ENCODE data around the gene TCN2.
A peak's percentile ranks its signal among the peaks of the same experiment; 100 is the strongest.
"Not testable (repeated sequence)": the region's sequence is repeated elsewhere in the genome, so short reads cannot be mapped to it uniquely, and the experiment has no call there.

The TCN2 gene

DNA sequence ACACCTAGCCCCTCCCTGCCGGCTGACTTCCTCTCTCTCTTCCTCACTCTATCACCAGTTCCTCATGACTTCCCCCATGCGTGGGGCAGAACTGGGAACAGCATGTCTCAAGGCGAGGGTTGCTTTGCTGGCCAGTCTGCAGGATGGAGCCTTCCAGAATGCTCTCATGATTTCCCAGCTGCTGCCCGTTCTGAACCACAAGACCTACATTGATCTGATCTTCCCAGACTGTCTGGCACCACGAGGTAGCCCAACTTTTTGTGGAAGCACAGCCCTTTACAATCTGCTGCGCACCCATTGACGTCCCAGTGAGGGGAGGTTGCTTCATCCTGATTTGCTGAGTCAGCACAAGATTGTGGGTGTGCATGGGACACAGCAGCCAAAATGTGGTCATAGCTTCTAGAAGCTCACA is 8.6 kb downstream of the TCN2 start:
- H3K27ac ChIP-seq (replicated peaks): no peak overlapping the region
- TF ChIP-seq GABPA (IDR thresholded peaks at IDR 0.05; ENCODE audit: low read depth): no peak
- TF ChIP-seq SPI1 (IDR thresholded peaks at IDR 0.05; ENCODE audit: borderline replicate concordance, low read depth): peak; percentile 35; the same call in 1 of the 2 replicates
- H3K4me3 ChIP-seq (replicated peaks; ENCODE audit: insufficient read depth, low read length): no peak overlapping the region
- DNase-seq (ENCODE audit: low read depth in 1 of 2, low spot score in 1 of 2): no peak
- no peaks in the 10 kb centered on the region for H3K27me3 ChIP-seq (ENCODE audit: insufficient read depth, poor library complexity, severe bottlenecking)

DNA sequence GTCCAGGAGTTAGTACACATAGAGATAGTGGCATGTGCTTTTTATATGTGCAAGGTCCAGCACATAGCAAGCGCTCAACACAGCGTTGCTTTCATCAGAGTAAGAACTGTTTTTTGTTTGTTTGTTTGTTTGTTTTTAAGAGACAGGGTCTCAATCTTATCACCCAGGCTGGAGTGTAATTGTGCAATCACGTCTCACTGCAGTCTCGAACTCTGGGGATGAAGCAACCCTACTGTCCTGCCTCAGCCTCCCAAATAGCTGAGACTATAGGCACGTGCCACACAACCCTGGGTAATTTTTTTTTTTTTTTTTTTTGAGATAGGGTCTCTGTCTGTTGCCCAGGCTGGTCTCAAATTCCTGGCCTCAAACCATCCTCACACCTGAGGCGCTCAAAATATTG is 10.8 kb downstream of the TCN2 start:
- Histone ChIP-seq H3K27me3 (ENCODE audit: insufficient read depth, poor library complexity, severe bottlenecking) (no peaks in the 10 kb centered on the region), H3K4me3 (replicated peaks; ENCODE audit: insufficient read depth, low read length) (no peak overlapping the region), H3K27ac (replicated peaks) (no peak overlapping the region)
- TF ChIP-seq, protein P1, sequence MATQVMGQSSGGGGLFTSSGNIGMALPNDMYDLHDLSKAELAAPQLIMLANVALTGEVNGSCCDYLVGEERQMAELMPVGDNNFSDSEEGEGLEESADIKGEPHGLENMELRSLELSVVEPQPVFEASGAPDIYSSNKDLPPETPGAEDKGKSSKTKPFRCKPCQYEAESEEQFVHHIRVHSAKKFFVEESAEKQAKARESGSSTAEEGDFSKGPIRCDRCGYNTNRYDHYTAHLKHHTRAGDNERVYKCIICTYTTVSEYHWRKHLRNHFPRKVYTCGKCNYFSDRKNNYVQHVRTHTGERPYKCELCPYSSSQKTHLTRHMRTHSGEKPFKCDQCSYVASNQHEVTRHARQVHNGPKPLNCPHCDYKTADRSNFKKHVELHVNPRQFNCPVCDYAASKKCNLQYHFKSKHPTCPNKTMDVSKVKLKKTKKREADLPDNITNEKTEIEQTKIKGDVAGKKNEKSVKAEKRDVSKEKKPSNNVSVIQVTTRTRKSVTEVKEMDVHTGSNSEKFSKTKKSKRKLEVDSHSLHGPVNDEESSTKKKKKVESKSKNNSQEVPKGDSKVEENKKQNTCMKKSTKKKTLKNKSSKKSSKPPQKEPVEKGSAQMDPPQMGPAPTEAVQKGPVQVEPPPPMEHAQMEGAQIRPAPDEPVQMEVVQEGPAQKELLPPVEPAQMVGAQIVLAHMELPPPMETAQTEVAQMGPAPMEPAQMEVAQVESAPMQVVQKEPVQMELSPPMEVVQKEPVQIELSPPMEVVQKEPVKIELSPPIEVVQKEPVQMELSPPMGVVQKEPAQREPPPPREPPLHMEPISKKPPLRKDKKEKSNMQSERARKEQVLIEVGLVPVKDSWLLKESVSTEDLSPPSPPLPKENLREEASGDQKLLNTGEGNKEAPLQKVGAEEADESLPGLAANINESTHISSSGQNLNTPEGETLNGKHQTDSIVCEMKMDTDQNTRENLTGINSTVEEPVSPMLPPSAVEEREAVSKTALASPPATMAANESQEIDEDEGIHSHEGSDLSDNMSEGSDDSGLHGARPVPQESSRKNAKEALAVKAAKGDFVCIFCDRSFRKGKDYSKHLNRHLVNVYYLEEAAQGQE (IDR thresholded peaks at IDR 0.05; ENCODE audit: insufficient replicate concordance, low read depth): no peak
- TF ChIP-seq POLR2AphosphoS5 (IDR thresholded peaks at IDR 0.05; ENCODE audit: low read depth): no peak
- no peak for DNase-seq (ENCODE audit: low read depth in 1 of 2, low spot score in 1 of 2)

DNA sequence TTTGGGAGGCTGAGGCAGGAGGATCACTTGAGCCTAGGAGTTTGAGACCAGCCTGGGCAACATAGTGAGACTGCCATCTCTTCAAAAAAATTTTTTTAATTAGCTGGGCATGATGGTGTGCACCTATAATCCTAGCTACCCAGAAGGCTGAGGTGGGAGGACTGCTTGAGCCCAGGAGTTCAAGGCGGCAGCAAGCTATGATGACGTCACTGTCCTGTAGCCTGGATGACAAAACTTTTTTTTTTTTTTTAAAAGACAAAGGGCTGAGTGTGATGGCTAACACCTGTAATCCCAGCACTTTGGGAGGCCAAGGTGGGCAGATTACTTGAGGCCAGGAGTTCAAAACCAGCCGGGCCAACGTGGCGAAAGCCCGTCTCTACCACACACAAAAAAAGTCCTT is 12.9 kb downstream of the TCN2 start:
- DNase-seq (ENCODE audit: low read depth in 1 of 2, low spot score in 1 of 2); H3K27ac ChIP-seq (replicated peaks); H3K27me3 ChIP-seq (ENCODE audit: insufficient read depth, poor library complexity, severe bottlenecking); H3K4me3 ChIP-seq (replicated peaks; ENCODE audit: insufficient read depth, low read length): not testable (repeated sequence)

DNA sequence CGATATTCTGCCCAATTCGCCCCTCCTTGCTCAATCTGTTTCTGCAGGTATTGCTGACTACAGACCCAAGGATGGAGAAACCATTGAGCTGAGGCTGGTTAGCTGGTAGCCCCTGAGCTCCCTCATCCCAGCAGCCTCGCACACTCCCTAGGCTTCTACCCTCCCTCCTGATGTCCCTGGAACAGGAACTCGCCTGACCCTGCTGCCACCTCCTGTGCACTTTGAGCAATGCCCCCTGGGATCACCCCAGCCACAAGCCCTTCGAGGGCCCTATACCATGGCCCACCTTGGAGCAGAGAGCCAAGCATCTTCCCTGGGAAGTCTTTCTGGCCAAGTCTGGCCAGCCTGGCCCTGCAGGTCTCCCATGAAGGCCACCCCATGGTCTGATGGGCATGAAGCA is 19.4 kb downstream of the TCN2 start:
- no peak for DNase-seq (ENCODE audit: low read depth in 1 of 2, low spot score in 1 of 2)
- Histone ChIP-seq H3K4me3 (replicated peaks; ENCODE audit: insufficient read depth, low read length) (no peak overlapping the region), H3K27ac (replicated peaks) (no peak overlapping the region), H3K27me3 (ENCODE audit: insufficient read depth, poor library complexity, severe bottlenecking) (no peaks in the 10 kb centered on the region)
- TF ChIP-seq SPI1 (IDR thresholded peaks at IDR 0.05; ENCODE audit: borderline replicate concordance, low read depth) (no peak), POLR2AphosphoS5 (IDR thresholded peaks at IDR 0.05; ENCODE audit: low read depth) (no peak), GABPA (IDR thresholded peaks at IDR 0.05; ENCODE audit: low read depth) (no peak)
- TF ChIP-seq, protein P1 (IDR thresholded peaks at IDR 0.05; ENCODE audit: insufficient replicate concordance, low read depth): no peak
- TF ChIP-seq, protein P2, sequence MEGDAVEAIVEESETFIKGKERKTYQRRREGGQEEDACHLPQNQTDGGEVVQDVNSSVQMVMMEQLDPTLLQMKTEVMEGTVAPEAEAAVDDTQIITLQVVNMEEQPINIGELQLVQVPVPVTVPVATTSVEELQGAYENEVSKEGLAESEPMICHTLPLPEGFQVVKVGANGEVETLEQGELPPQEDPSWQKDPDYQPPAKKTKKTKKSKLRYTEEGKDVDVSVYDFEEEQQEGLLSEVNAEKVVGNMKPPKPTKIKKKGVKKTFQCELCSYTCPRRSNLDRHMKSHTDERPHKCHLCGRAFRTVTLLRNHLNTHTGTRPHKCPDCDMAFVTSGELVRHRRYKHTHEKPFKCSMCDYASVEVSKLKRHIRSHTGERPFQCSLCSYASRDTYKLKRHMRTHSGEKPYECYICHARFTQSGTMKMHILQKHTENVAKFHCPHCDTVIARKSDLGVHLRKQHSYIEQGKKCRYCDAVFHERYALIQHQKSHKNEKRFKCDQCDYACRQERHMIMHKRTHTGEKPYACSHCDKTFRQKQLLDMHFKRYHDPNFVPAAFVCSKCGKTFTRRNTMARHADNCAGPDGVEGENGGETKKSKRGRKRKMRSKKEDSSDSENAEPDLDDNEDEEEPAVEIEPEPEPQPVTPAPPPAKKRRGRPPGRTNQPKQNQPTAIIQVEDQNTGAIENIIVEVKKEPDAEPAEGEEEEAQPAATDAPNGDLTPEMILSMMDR (IDR thresholded peaks at IDR 0.05; ENCODE audit: insufficient read depth, low read length): no peak

DNA sequence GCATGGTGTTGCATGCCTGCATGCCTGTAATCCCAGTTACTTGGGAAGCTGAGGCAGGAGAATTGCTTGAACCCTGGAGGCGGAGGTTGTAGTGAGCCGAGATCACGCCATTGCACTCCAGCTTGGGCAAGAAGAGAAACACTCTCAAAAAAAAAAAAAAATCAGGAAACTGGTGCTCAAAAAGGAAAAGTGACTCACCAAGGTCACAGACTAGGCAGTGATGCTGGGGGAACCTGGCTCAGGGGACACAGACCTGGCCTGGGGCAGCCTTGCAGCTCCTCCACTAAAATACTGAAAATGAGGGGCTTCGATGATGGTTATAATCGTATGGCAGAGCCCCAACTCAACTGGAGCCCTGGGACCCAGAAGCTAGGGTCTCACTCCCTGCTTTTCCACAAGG is 20.5 kb downstream of the TCN2 start:
- TF ChIP-seq SPI1 (IDR thresholded peaks at IDR 0.05; ENCODE audit: borderline replicate concordance, low read depth) (no peak), POLR2AphosphoS5 (IDR thresholded peaks at IDR 0.05; ENCODE audit: low read depth) (no peak), GABPA (IDR thresholded peaks at IDR 0.05; ENCODE audit: low read depth) (no peak)
- TF ChIP-seq, protein P1 (IDR thresholded peaks at IDR 0.05; ENCODE audit: insufficient replicate concordance, low read depth): no peak
- TF ChIP-seq, protein P2 (IDR thresholded peaks at IDR 0.05; ENCODE audit: insufficient read depth, low read length): no peak
- no peak overlapping the region for H3K4me3 ChIP-seq (replicated peaks; ENCODE audit: insufficient read depth, low read length)
- H3K27me3 ChIP-seq (ENCODE audit: insufficient read depth, poor library complexity, severe bottlenecking): no peaks in the 10 kb centered on the region
- no peak overlapping the region for H3K27ac ChIP-seq (replicated peaks)
- no peak for DNase-seq (ENCODE audit: low read depth in 1 of 2, low spot score in 1 of 2)
